OCI-LY3 (cell line): ENCODE results near the gene POLL.

ENCODE experiments used
- H2AFZ ChIP-seq: fragments of 200-600, 300-600 bp; shearing (Covaris generic); 2 replicates; pipeline ENCODE4 v1.6.0; 2014; ENCODE audit warnings: antibody characterized with exemption, low read depth, low read length
- H3K27ac ChIP-seq: fragments of 200-600, 300-600 bp; sonication (generic); 2 replicates; pipeline ENCODE4 v1.5.1; 2014; ENCODE audit warnings: mild to moderate bottlenecking, low read length, moderate library complexity, mixed read lengths
- H3K27me3 ChIP-seq: fragments of 200-600, 300-600 bp; sonication (generic); 2 replicates; pipeline ENCODE4 v1.6.1; 2014; ENCODE audit warnings: low read depth, low read length, mixed read lengths
- H3K36me3 ChIP-seq: fragments of 200-600, 300-600 bp; sonication (generic); replicated peaks from 2 replicates; pipeline ENCODE3; 2014; ENCODE audit warnings: low read depth, low read length, mixed read lengths
- H3K4me1 ChIP-seq: fragments of 300-600, 200-600 bp; sonication (generic); 2 replicates; pipeline ENCODE4 v1.6.1; 2014; ENCODE audit warnings: low read length, mixed read lengths
- H3K4me2 ChIP-seq: fragments of 200-600, 300-600 bp; sonication (generic); 2 replicates; pipeline ENCODE4 v1.6.1; 2014; ENCODE audit warnings: low read length, mixed read lengths
- H3K4me3 ChIP-seq: fragments of 300-600, 200-600 bp; sonication (generic); 2 replicates; pipeline ENCODE4 v1.5.1; 2014; ENCODE audit warnings: antibody characterized with exemption, mild to moderate bottlenecking, low read length, moderate library complexity
- H3K79me2 ChIP-seq: fragments of 300-600, 200-600 bp; shearing (Covaris generic); 2 replicates; pipeline ENCODE4 v1.6.1; 2014; ENCODE audit warnings: mild to moderate bottlenecking, low read length, mixed read lengths
- H3K9ac ChIP-seq: fragments of 300-600, 200-600 bp; shearing (Covaris generic); 2 replicates; pipeline ENCODE4 v1.6.0; 2014; ENCODE audit warnings: mild to moderate bottlenecking, low read length, moderate library complexity
- H3K9me3 ChIP-seq: fragments of 200-600, 300-600 bp; shearing (Covaris generic); 2 replicates; pipeline ENCODE4 v1.6.1; 2014; ENCODE audit warnings: low read length, mixed read lengths; ENCODE audit not compliant: insufficient read depth
- H4K20me1 ChIP-seq: fragments of 200-600, 300-600 bp; sonication (generic); 2 replicates; pipeline ENCODE4 v1.6.1; 2016; ENCODE audit warnings: low read length, mixed read lengths; ENCODE audit not compliant: insufficient read depth
- EZH2phosphoT487 ChIP-seq: fragments of 200-600 bp; shearing (Covaris generic); IDR thresholded peaks from 2 replicates; pipeline ENCODE4 v1.6.1; 2018; ENCODE audit warnings: antibody characterized with exemption, mixed run types, low read depth
- TF ChIP-seq, protein P1 (sequence below): fragments of 200-600, 300-600 bp; sonication (generic); IDR thresholded peaks from 2 replicates; pipeline ENCODE4 v1.5.1; 2014; ENCODE audit warnings: antibody characterized with exemption, low read length, low read depth

The POLL gene

GRCh38 chr10:101619983-101620382 lies 31.9 kb upstream of the POLL start:
- H3K27me3 ChIP-seq: no peaks in the 10 kb centered on the region
- H3K9ac ChIP-seq: no peak overlapping the region
- no peaks in the 10 kb centered on the region for H4K20me1 ChIP-seq
- no peak overlapping the region for H2AFZ ChIP-seq
- no peak for TF ChIP-seq EZH2phosphoT487
- TF ChIP-seq, protein P1, sequence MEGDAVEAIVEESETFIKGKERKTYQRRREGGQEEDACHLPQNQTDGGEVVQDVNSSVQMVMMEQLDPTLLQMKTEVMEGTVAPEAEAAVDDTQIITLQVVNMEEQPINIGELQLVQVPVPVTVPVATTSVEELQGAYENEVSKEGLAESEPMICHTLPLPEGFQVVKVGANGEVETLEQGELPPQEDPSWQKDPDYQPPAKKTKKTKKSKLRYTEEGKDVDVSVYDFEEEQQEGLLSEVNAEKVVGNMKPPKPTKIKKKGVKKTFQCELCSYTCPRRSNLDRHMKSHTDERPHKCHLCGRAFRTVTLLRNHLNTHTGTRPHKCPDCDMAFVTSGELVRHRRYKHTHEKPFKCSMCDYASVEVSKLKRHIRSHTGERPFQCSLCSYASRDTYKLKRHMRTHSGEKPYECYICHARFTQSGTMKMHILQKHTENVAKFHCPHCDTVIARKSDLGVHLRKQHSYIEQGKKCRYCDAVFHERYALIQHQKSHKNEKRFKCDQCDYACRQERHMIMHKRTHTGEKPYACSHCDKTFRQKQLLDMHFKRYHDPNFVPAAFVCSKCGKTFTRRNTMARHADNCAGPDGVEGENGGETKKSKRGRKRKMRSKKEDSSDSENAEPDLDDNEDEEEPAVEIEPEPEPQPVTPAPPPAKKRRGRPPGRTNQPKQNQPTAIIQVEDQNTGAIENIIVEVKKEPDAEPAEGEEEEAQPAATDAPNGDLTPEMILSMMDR: no peak
- no peak overlapping the region for H3K4me2 ChIP-seq
- H3K9me3 ChIP-seq: no peaks in the 10 kb centered on the region
- H3K79me2 ChIP-seq: no peaks in the 10 kb centered on the region
- no peak overlapping the region for H3K4me3 ChIP-seq
- H3K27ac ChIP-seq: no peak overlapping the region
- peaks cover 20% of the 10 kb centered on the region for H3K4me1 ChIP-seq
- H3K36me3 ChIP-seq: peaks cover 16% of the 10 kb centered on the region

- no peaks in the 10 kb centered on the region for H3K79me2 ChIP-seq
- H4K20me1 ChIP-seq: no peaks in the 10 kb centered on the region
- H3K36me3 ChIP-seq: peaks cover 13% of the 10 kb centered on the region
- no peak overlapping the region for H2AFZ ChIP-seq
- TF ChIP-seq, protein P1: no peak
- no peak for TF ChIP-seq EZH2phosphoT487
- H3K9ac ChIP-seq: no peak overlapping the region
- no peaks in the 10 kb centered on the region for H3K9me3 ChIP-seq
- no peak overlapping the region for H3K27ac ChIP-seq
- H3K4me2 ChIP-seq: no peak overlapping the region
- peaks cover 20% of the 10 kb centered on the region for H3K4me1 ChIP-seq
- H3K4me3 ChIP-seq: no peak overlapping the region
- H3K27me3 ChIP-seq: no peaks in the 10 kb centered on the region
Measured at GRCh38 chr10:101618871-101619270, 30.8 kb upstream of the POLL start.

DNA sequence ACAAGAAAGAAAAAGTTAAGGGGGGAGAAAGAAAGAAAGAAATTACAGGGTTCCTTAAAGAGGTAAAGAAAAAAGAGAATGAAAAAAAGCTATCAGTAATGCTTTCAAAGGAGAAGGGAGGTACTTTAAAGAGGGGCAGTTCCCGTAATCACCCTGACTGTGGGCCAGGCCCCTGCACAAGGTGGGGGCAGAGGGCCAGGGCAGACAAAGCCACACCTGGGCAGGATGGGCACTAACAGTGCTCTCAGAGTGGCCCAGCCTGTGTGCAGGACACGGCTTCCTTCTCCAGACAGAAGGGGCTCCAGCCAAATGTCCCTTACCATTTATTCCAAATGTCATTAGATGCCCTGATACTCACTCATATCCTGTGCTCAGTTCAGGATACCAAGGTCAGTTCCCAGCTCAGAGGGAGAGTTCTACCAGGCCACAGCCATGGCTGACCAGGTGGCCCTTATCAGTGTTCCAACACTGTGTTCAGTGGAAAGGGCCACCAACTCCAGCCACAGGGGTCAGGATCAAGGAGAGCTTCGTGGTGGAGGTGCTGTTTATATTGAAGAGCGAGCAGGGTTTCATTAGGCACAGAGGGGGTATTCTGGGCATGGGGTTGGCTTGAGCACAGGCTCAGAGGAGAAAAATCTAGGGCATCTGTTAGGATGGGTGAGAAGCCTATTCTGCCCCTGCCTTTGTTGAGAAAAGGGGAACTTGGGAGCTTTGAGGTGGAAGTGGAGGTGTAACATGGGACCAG lies 29.9 kb upstream of the POLL start:
- Histone ChIP-seq H3K4me1 (peaks cover 20% of the 10 kb centered on the region), H3K9ac (no peak overlapping the region; the same call in 1 of the 2 replicates), H3K4me3 (no peak overlapping the region), H3K79me2 (no peaks in the 10 kb centered on the region), H4K20me1 (no peaks in the 10 kb centered on the region), H3K27me3 (no peaks in the 10 kb centered on the region), H3K9me3 (no peaks in the 10 kb centered on the region), H3K27ac (peak overlapping the region; percentile 42), H3K4me2 (peak overlapping the region; percentile 55), H3K36me3 (peaks cover 8% of the 10 kb centered on the region), H2AFZ (no peak overlapping the region)
- no peak for TF ChIP-seq EZH2phosphoT487
- TF ChIP-seq, protein P1: no peak

- Histone ChIP-seq H2AFZ (no peak overlapping the region), H3K4me2 (peak overlapping the region; percentile 55), H3K27me3 (no peaks in the 10 kb centered on the region), H4K20me1 (no peaks in the 10 kb centered on the region), H3K9ac (no peak overlapping the region), H3K4me1 (peaks cover 20% of the 10 kb centered on the region), H3K27ac (peak overlapping the region; percentile 42), H3K4me3 (no peak overlapping the region), H3K9me3 (no peaks in the 10 kb centered on the region), H3K36me3 (peaks cover 8% of the 10 kb centered on the region), H3K79me2 (no peaks in the 10 kb centered on the region)
- TF ChIP-seq, protein P1: no peak
- TF ChIP-seq EZH2phosphoT487: no peak
Measured at GRCh38 chr10:101617102-101617823, 29.2 kb upstream of the POLL start.
